ENCODE measurements around the gene NEB.
"Not testable (repeated sequence)": the region's sequence is repeated elsewhere in the genome, so short reads cannot be mapped to it uniquely, and the experiment has no call there.

NEB gene

DNA sequence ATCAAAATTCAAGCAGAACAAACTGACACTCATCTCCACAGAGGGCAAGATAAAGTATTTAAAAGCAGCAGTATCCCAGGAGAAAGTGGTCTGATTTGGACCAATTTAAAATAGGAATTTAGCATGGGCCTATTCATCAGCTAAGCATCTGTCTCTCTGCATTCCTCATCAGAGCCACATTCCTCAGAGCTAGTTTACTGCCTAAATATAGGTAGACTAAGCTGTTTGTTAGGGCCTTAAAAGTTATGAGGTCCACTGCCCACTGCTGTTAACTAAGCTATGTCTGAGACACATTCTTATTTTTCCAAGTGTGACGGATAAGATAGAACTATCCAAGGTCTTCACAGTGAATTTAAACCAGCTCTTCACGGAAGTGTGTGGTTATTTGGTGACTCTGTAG, 17.6 kb downstream of the NEB start:
- TF ChIP-seq, protein P1, sequence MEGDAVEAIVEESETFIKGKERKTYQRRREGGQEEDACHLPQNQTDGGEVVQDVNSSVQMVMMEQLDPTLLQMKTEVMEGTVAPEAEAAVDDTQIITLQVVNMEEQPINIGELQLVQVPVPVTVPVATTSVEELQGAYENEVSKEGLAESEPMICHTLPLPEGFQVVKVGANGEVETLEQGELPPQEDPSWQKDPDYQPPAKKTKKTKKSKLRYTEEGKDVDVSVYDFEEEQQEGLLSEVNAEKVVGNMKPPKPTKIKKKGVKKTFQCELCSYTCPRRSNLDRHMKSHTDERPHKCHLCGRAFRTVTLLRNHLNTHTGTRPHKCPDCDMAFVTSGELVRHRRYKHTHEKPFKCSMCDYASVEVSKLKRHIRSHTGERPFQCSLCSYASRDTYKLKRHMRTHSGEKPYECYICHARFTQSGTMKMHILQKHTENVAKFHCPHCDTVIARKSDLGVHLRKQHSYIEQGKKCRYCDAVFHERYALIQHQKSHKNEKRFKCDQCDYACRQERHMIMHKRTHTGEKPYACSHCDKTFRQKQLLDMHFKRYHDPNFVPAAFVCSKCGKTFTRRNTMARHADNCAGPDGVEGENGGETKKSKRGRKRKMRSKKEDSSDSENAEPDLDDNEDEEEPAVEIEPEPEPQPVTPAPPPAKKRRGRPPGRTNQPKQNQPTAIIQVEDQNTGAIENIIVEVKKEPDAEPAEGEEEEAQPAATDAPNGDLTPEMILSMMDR (IDR thresholded peaks at IDR 0.05; ENCODE audit: insufficient read depth, low read length, missing control alignments) = no peak
- POLR2A ChIA-PET = no interaction called here
- CTCF ChIA-PET = interaction anchor here (1.0 to 1.1 kb wide), 2 partner anchors 8 to 309 kb away, joined by 3 to 4 read pairs; no protein-coding TSS in a partner anchor
- peak; percentile 14 for DNase-seq (ENCODE audit: low read depth, low spot score)
- H3K4me3 ChIP-seq (ENCODE audit: low read depth, low read length) = no peak overlapping the region

- DNase-seq (ENCODE audit: low read depth, low spot score) = no peak
- ChIA-PET CTCF (no interaction called here), POLR2A (no interaction called here)
- H3K4me3 ChIP-seq (ENCODE audit: low read depth, low read length) = no peak overlapping the region
- TF ChIP-seq, protein P1 (IDR thresholded peaks at IDR 0.05; ENCODE audit: insufficient read depth, low read length, missing control alignments) = no peak
These were observed 20.9 kb downstream of the NEB start for GRCh38 chr2:151713291-151713903.

DNA sequence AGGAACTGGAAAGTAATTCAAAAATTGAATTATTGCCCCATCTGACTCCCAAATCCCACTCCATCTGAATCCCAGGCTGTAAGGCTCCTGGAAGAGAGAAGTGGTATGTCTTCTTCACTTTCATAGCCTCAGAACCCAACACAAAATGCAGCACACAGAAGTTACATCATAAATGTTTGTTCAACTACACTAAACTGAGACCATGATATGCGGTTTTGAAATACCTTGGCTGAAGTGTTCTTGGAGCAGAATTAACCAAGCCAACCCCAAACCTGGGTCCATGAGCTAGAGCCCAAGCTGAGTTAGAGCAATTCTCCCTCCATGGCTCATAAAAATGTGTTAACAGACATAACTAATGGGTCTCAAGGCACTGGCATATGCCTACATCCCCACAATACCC, 23.3 kb downstream of the NEB start:
- TF ChIP-seq, protein P1 (IDR thresholded peaks at IDR 0.05; ENCODE audit: insufficient read depth, low read length, missing control alignments) = no peak
- DNase-seq (ENCODE audit: low read depth, low spot score) = no peak
- CTCF ChIA-PET = no interaction called here
- H3K4me3 ChIP-seq (ENCODE audit: low read depth, low read length) = no peak overlapping the region
- POLR2A ChIA-PET = no interaction called here

DNA sequence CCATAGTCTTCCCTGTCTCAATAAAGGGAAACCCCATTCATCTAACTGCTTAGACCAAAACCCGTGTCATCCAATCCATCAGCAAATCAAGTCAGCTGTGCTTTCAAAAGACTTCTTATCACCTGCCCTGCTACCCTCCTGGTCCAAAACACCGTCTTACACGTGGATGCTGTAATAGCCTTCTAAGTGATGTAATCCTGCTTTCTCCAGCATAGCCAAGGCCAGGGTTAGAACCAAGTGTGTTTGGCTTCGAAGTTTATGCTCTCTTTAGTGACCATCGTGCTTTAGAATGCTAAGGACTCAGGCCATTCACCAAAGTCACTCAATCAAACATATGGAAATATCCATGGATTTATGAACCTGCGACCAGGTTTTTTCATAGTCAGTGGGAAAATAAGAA, 25.5 kb downstream of the NEB start:
- CTCF ChIA-PET = no interaction called here
- H3K4me3 ChIP-seq (ENCODE audit: low read depth, low read length) = no peak overlapping the region
- POLR2A ChIA-PET = no interaction called here
- TF ChIP-seq, protein P1 (IDR thresholded peaks at IDR 0.05; ENCODE audit: insufficient read depth, low read length, missing control alignments) = no peak
- DNase-seq (ENCODE audit: low read depth, low spot score) = no peak

DNA sequence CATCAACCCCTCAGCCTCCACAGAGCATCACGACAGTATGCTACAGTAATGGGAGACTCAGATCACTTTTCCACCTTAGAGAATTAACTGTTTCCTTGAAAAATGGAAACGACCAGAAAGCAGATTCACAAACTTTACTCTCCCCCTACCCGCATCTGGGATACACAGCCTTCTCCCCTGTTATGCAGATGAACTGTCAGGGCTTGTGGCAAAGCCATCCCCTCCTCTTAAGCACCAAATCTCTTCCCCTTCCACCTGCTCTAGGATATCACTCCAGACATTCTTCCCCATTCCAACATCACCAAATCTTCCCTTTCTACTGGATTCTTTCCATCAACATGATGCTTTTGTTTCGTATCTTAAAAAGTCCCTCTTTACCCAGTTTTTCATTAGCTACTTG, 26.4 kb downstream of the NEB start:
- TF ChIP-seq, protein P1 (IDR thresholded peaks at IDR 0.05; ENCODE audit: insufficient read depth, low read length, missing control alignments) = no peak
- ChIA-PET CTCF (no interaction called here), POLR2A (no interaction called here)
- H3K4me3 ChIP-seq (ENCODE audit: low read depth, low read length) = no peak overlapping the region
- DNase-seq (ENCODE audit: low read depth, low spot score) = no peak

DNA sequence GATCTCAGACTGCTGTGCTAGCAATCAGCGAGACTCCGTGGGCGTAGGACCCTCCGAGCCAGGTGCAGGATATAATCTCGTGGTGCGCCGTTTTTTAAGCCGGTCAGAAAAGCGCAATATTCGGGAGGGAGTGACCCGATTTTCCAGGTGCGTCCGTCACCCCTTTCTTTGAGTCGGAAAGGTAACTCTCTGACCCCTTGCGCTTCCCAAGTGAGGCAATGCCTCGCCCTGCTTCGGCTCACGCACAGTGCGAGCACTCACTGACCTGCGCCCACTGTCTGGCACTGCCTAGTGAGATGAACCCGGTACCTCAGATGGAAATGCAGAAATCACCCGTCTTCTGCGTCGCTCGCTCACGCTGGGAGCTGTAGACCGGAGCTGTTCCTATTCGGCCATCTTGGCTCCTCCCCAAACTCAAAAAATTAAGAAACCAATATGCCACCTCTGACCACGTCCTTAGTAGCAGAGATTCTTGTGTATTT, 29.8 kb downstream of the NEB start:
- POLR2A ChIA-PET; H3K4me3 ChIP-seq (ENCODE audit: low read depth, low read length); DNase-seq (ENCODE audit: low read depth, low spot score); CTCF ChIA-PET: not testable (repeated sequence)

GRCh38 chr2:151698134-151698533, 36.1 kb downstream of the NEB start:
- POLR2A ChIA-PET; CTCF ChIA-PET; DNase-seq (ENCODE audit: low read depth, low spot score); H3K4me3 ChIP-seq (ENCODE audit: low read depth, low read length): not testable (repeated sequence)
